NCI-H748 (cell line): Measurements from ENCODE around the gene ZNF441.
A peak's percentile ranks its signal among the peaks of the same experiment; 100 is the strongest.
"Not testable (repeated sequence)": the region's sequence is repeated elsewhere in the genome, so short reads cannot be mapped to it uniquely, and the experiment has no call there.

Source experiments
- DNase-seq: peaks from one replicate; lab custom pipeline; 2025; ENCODE audit not compliant: unreplicated experiment; lab: John Stamatoyannopoulos, UW

The ZNF441 gene

DNA sequence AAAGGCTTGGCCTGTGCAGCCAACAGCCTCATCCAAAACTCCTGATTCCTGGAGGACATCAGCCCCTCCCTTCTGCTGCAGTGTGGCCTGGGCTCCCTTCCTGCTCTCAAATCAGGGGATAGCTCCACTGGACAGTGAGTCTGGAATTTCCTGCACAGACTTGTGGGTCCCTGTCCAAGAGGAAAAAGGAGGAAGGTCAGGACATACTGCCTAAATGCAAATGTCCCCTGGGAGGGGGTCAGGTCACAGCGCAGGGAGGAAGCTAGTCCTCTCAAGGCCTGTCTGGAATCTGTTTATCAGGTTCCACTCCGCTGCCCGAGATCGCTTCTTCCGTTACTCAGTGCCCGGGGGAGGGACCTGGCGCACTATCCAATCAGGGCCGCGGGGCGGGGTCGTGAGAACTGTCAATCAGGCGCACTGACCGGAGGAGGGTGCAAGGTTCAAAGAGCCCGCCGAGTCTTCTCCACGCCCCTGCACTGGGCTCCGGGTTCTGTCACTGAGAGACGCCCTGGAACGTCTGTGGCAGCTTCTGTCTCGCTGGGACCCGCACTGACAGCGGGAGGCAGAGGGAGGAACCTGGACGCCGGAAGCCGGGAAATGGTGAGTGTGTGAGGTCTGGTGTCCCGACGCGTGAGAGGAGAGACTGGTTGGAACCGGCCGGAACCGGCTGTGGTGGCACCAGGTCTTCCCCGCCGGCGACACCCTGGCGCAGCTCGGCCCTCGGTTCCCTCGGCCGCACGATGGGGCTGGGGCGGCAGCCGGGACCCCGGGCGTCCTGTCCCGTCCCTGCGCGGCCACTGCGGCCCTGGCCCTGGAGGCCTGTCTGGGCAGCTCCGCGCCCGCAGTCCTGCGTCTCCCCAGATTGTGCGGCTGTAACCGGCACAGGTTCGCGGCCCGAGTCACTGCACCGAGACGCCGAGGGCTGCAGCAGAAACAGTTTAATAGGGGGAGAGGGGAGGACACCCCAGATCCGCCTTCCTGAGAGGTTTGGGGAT, at the start of gene ZNF441:
Gene ZNF441 (plus strand): TSS at position 404 of the 995 bp plus-strand sequence. CDS start 194 bp downstream, at position 598.
- peak; percentile 92 for DNase-seq

DNA sequence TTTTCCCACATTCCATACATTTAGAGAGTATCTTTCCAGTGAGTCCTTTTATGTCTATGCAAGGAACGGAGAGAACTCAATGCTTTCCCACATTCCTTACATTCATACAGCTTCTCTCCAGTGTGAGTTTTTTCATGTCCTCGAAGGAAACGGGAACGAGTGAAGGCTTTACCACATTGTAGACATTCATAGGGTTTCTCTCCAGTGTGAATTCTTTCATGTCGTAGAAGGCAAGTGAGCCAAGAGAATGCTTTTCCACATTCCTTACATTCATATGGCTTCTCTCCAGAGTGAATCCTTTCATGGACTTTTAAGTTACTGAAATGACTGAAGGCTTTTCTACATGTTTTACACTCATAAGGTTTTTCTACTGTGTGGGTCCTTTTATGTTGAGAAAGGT, 45.1 kb upstream of the ZNF441 start:
- DNase-seq, result no peak

DNA sequence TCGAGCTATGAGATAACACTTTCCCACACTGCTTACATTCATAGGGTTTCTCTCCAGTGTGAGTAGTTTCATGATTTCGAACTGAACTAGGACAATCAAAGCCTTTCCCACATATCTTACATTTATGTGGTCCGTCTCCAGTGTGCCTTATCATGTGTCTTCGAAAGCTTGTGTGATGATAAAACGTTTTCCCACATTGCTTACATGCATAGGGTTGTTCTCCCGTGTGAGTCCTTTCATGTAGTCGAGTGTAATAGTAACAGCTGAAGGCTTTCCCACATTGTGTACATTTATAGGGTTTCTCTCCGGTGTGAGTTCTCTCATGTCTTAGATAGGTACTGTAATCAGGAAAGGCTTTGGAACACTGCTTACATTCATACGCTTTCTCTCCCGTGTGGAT, 44.4 kb upstream of the ZNF441 start:
- DNase-seq, result no peak

DNA sequence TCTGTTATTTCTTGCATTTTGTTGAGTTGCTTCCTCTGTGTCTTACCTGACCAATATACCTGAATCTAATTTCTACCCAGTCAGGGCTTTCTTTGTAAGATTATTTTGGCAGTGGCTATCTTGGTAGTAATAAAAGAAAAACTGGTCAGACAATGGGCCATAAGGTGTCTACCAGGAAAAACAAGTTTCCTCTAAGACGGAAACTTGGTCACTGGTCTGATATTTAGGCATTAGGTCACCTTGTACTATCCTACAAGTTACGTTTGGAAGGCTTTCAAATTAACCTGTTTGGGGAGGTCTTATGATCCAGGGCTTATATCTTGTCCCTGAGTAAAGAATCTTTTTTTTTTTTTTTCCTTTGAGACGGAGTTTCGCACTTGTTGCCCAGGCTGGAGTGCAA, 37.2 kb upstream of the ZNF441 start:
- no peak for DNase-seq

DNA sequence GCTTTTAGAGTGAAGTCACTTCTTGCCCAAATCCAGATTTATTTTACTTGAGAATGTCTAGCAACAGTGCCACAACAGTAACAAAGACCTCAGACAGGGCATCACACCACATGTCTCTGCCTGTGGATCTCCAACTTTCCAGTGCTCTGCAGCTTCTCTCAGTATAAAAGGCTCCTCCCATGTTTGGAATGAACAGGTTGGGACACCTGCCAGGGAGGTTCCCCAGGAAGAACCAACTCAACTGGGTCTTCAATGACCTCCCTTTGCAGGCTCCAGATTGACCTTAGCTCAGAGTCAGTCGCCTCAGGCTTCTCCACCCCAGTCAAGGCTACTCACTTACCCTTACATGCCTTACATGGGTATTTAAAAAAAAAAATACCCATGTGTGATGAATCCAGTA, 31.4 kb upstream of the ZNF441 start:
- no peak for DNase-seq

DNA sequence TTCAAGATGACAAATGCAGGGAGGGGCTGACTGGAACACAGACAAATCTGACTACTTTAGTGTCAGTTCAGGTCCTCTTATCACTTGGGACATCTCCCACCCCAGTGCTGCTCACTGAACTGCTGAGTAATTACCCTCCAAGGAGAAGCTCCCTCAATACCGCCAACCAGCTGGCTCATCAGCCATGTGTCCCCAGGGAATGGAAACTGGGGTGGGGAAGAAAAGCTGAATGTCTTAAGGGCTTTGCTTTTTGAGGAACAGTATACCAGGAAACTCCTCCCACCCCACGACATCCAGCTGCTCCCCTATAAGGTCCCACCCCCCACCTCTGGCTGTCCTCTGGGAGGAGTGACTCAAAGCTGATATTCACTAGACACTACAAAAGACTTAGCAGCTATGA, 30.1 kb upstream of the ZNF441 start:
- no peak for DNase-seq

DNA sequence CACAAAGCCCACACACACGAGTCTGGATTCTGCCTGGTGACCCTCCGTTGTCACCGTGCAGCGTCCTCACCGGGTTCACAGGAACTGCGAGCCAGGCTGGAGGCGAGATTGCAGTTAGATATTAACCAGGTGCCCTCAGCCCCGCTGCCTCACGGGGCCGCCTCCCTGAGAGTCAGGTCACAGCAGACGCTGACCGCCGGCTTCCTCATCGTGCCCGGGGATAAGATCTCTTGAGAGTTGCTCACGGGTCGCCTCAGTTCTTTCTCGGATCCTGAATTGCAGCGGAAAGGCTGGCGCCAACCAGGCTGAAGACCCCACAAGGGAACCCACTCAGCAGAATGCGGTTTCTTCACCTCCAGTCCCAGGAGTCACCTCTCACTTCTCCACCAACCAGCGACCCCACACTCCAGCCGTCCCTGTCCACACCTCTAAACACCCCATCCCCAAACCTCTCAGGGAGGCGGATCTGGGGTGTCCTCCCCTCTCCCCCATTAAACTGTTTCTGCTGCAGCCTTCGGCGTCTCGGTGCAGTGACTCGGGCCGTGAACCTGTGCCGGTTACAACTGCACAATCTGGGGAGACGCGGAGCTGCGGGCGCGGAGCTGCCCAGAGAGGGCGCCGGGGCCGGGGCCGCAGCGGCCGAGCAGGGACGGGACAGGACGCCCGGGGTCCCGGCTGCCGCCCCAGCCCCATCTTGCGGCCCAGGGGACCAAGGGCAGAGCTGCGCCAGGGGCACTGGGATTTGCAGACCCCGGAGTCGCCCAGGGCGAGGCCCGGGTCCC, 28.6 kb upstream of the ZNF441 start:
- peak; percentile 39 for DNase-seq

DNA sequence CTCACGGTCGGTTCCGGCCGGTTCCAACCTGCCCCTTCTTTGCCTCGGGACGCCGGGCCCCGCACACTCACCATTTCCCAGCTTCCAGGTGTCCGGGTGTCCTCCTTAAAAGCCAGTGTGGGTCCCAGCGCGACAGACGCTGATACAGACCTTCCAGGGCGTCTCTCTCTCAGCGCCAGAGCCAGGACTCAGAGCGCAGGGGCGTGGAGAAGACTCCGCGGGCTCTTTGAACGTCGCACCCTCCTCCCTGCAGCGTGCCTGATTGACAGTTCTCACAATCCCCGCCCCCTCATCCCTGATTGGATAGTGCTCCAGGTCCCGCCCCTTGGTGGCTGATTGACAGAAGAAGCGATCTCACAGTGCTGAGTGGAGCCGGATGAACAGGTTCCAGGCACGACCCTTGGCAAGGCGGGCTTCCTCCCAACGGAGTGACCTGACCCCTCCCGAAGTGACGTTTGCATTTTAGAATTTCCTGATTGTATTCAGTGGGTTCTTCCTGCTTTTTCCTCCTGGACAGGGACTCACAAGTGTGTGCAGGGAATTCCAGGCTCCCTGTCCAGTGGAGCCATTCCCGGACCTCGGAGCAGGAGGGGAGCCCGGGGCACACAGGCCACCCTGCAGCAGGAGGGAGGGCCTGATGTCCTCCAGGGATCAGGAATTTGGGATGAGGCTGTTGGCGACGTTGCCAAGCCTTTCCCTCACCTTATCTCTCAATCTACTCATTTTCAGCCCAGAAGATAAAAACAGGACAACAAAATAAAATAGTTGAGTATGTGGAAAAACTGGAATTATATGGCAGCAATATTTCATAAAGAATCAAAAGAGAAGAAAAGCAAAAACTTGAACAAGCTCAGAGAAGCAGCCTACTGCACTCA, 27.8 kb upstream of the ZNF441 start, which contains the start of gene ZNF823:
Gene ZNF823 (minus strand): TSS at position 201 of the 875 bp plus-strand sequence. CDS start 127 bp downstream, at position 74.
- peak; percentile 97 for DNase-seq

DNA sequence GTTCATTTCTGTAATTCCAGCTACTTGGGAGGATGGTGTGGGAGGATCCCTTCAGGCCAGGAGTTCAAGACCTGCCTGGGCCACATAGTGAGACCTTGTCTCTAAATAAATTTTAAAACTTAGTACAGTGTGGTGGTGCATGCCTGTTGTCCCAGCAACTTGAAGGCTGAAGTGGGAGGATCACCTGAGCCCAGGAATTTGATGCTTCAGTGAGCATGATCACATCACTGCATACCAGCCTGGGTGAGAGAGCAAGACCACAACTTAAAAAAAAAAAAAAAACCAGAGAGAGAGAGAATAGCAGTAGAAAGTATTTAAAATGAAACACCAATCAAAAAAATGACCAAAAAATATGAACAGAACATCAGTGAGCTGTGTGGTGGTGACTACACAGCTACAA, 20.9 kb upstream of the ZNF441 start:
- no peak for DNase-seq

DNA sequence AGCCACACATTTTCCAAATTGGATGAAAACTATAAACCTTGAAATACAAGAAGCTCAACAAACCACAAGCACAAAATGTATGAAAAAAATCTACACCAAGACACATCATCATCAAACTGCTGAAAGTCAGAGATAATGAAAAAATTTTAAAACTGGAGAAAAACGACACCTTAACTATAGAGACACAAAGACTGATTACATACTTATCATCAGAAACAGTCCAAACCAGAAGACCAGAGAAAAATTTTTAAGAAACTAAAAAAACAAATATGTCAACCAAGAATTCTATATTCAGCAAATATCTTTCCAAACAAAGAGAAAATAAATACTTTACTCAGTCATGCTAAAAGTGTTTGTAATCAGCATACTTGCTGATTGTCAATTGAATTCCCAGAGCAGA, 19.5 kb upstream of the ZNF441 start:
- DNase-seq, result no peak

DNA sequence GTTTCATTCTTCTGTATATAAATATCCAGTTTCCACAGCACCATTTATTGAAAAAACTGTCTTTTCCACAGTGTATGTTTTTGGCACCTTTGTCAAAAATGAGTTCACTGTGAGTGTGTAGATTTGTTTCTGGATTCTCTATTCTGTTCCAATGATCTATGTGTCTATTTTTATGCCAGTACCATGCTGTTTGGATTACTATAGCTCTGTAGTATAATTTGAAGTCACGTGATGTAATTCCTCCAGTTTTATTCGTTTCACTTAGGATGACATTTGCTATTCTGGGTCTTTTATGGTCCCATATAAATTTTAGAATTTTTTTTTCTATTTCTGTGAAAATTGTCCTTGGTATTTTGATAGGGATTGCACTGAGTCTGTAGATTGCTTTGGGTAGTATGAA, 17.0 kb upstream of the ZNF441 start:
- no peak for DNase-seq

DNA sequence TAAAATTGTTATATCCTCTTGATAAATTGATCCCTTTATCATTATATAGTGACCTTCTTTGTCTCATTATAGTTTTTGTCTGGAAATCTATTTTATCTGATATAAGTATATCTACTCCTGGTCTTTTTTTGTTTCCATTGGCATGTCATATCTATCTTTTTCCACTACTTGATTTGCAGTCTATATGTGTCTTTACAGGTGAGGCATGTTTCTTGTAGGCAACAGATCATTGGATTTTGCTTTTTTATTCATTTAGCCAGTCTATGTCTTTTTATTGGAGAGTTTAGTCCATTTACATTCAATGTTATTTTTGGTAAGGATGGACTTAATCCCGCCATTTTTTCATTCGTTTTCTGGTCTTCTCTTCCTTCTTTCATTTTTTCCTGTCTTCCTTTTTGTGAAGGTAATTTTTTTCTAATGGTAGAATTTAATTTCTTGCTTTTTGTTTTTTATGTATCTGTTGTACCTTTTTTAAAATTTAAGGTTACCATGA, 14.5 kb upstream of the ZNF441 start:
- no peak for DNase-seq

DNA sequence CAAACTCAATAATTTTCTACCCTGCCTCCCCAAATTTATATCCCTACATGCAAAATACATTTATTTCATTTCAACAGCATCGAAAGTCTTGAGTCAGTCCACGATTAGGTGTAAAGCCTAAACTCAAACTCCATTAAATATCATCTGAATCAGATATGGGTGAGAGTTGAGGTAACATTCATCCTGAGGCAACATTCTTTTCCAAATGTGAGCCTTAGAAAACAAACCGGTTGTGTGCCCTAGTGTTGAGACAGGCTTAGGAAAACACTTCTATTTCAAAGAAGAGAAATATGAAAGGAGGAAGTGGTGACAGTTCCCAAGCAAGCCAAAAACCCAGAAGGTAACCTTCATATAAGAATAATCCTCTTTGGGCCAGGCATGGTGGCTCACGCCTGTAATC, 12.1 kb upstream of the ZNF441 start:
- no peak for DNase-seq

DNA sequence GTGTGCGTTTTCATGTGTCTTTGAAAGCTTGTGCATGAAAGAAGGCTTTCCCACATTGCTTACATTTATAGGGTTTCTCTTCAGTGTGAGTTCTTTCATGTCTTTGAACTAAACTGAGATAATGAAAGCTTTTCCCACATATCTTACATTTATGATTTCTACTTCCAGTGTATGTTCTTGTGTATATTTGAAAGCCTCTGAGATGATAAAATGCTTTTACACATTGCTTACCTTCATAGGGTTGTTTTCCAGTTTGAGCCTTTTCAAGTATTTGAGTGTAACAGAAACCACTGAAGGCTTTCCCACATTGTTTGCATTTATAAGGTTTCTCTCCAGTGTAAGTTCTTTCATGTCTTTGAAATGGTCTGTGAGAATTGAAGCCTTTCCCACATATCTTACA, 9.8 kb upstream of the ZNF441 start:
- no peak for DNase-seq

DNA sequence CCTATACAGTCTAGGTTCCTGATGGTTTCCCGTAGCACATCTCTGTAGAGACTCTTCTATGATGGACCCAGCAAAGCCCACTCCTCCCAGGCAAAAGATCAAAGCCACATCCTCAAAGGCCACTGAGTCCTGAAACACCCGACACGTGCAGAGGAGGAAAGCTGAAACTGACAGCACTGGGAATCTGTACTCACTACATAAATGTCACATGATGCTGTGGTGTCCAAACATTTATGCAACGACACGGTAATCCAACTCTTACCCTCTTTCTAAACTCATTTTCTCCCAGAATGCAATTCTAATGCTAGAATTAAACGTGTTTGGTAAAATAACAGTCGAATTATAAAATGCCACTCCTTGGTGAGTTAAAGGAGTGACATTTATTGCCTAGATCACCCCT, 7.0 kb upstream of the ZNF441 start:
- no peak for DNase-seq

DNA sequence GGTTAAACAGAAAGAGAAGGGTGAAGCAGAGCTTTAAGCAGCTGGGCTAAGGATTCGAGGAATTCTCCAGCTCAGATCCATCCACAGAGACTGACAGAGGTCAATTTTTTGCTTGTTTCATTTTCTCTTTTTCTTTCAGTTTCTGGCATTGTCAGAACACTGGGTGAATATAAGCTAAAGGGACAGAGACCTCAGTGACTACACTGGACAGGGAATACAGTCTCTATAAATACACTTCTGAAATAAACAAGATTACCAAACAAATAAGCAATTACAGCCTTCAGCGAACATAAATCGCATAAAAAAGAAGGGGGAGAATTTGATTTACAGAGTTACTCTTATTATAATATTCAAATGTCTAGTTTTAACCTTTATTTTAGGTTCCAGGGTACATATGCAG, 3.7 kb upstream of the ZNF441 start:
- no peak for DNase-seq

DNA sequence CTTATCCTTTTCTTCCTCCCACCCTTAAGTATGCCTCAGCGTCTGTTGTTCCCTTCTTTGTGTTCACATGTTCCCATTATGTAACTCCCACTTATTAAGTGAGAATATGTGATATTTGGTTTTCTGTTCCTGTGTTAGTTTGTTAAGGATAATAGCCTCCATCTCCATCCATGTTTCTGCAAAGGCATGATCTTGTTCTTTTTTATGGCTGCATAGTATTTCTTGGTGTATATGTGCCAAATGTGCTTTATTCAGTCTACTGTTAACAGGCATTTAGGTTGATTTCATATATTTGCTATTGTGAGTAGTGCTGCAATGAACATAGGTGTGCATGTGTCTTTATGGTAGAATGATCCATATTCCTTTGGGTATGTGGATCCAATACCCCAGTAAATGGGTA, 3.2 kb upstream of the ZNF441 start:
- DNase-seq, result no peak

DNA sequence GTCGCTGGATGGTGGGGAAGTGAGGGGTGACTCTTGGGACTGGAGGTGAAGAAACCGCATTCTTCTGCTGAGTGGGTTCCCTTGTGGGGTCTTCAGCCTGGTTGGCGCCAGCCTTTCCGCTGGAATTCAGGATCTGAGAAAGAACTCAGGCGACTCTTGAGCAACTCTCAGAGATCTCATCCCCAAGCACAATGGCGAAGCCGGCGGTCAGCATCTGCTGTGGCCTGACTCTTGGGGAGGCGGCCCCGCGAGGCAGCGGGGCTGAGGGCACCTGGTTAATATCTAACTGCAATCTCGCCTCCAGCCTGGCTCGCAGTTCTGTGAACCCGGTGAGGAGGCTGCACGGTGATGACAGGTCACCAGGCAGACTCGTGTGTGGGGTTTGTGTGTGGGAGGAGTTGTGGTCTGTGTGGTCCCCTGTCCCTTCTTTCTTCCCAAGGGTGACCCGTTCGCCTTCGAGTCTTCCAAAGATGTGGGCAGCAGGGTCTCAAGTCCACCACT, 883 bp downstream of the ZNF441 start:
- DNase-seq, result peak; percentile 20

DNA sequence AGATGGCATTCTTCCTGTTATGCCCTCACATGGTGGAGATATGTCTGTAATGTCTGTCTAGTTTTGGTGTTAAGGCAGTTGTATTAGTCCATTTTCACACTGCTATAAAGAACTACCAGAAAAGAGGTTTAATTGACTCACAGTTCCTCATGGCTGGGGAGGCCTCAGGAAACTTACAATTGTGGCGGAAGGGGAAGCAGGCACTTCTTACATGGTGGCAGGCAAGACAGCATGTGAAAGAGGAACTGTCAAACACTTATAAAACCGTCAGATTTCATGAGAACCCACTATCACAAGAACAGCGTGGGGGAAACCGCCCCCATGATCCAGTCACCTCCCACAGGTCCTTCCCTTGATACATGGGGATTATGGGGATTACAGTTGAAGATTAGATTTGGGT, 3.2 kb downstream of the ZNF441 start:
- DNase-seq, result no peak

DNA sequence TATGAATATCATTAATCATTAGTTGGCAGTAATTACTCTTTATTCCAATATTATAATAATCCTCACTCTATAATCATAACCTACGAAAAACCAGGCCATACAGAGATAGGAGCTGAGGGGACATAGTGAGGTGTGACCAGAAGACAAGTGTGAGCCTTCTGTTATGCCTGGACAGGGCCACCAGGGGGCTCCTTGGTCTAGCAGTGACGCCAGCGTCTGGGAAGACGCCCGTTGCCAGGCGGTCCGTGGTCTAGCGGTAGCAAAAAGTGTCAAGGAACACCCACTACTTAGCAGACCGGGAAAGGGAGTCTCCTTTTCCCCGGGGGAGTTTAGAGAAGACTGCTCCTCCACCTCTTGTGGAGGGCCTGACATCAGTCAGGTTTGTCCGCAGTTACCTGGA, 4.7 kb downstream of the ZNF441 start:
- DNase-seq, result not testable (repeated sequence)

DNA sequence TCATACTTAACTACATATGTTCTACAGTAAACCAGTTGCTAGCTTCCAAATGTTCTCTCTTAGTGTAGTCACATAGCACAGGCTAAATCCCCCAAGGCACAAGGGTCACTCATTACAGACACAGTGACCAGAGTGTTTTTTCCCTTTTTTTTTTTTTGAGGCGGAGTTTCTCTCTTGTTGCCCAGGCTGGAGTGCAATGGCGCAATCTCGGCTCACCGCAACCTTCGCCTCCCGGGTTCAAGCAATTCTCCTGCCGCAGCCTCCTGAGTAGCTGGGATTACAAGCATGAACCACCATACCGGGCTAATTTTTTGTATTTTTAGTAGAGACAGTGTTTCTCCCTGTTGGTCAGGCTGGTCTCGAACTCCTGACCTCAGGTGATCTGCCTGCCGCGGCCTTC, 9.9 kb downstream of the ZNF441 start:
- DNase-seq, result not testable (repeated sequence)
